ENCODE results near the gene SCN4B. TPM values are rescaled to one million over a fixed set of nuclear protein-coding genes. Genes with fewer than 3 reads are reported as not detected.
"Not testable (repeated sequence)": the region's sequence is repeated elsewhere in the genome, so short reads cannot be mapped to it uniquely, and the experiment has no call there.

SCN4B gene
- total RNA-seq, 1 experiment from 2014 or later, result 1.6 TPM

- WGBS (ENCODE audit: extremely low coverage, insufficient read length, low lambda C conversion rate), result no CpG with 5 or more reads among the region's 2 CpGs
- not testable (repeated sequence) for H2BK120ac ChIP-seq (ENCODE audit: low read depth, low read length, poor library complexity, severe bottlenecking); H2BK20ac ChIP-seq (ENCODE audit: low read depth, low read length, poor library complexity, severe bottlenecking); H3K4me2 ChIP-seq (ENCODE audit: insufficient read depth, insufficient read length, low read length); H2AK5ac ChIP-seq (ENCODE audit: insufficient read length, low read length); H2BK5ac ChIP-seq (ENCODE audit: insufficient read length, low read length); H3K23ac ChIP-seq (ENCODE audit: insufficient read length, low read depth, low read length); H2AFZ ChIP-seq (ENCODE audit: low read length); H3K4ac ChIP-seq (ENCODE audit: low read depth, low read length); H2BK15ac ChIP-seq (ENCODE audit: low read depth, low read length); H4K8ac ChIP-seq (replicated peaks; ENCODE audit: insufficient read length, low read depth, low read length); H3K9me3 ChIP-seq (ENCODE audit: control insufficient read depth, low read depth, low read length); H3K23me2 ChIP-seq (ENCODE audit: insufficient read length, low read depth, low read length, poor library complexity, severe bottlenecking); H3K27me3 ChIP-seq (ENCODE audit: insufficient read depth, low read length); H4K5ac ChIP-seq (ENCODE audit: insufficient read length, low read depth, low read length); H3K18ac ChIP-seq (ENCODE audit: insufficient read length, low read depth, low read length); H3K27ac Mint-ChIP-seq; H4K20me1 ChIP-seq (ENCODE audit: control insufficient read depth, insufficient read depth, insufficient read length); H3K27ac ChIP-seq (ENCODE audit: insufficient read length, low read depth, low read length); H3K4me1 ChIP-seq (ENCODE audit: insufficient read depth, low read length); H3T11ph ChIP-seq (ENCODE audit: low read length); DNase-seq; H3K79me1 ChIP-seq (ENCODE audit: insufficient read depth, low read depth, low read length, poor library complexity, severe bottlenecking); H3K9ac ChIP-seq (ENCODE audit: extremely low read depth, insufficient read length, low read length); H3K79me2 ChIP-seq (ENCODE audit: insufficient read depth, low read length); H2BK12ac ChIP-seq (ENCODE audit: insufficient read length, low read depth, low read length); H3K14ac ChIP-seq (ENCODE audit: insufficient read depth, low read length); H4K91ac ChIP-seq (ENCODE audit: insufficient read length, low read depth, low read length); H3K4me3 Mint-ChIP-seq; H3K56ac ChIP-seq (ENCODE audit: insufficient read length, low read depth, low read length)
- H3K9me3 Mint-ChIP-seq, result peaks cover 20 to 21% of the 10 kb centered on the region in 2 experiments
- peaks cover 29% of the 10 kb centered on the region for H3K27me3 Mint-ChIP-seq (ENCODE audit: low read depth)
- peaks cover 0 to 18% (median 4%) of the 10 kb centered on the region in 3 experiments; a peak in 4 of 7 replicates for H3K36me3 Mint-ChIP-seq (ENCODE audit: insufficient read depth in 1 of 3, low read depth in 3 of 3)
- peaks cover 18 to 19% of the 10 kb centered on the region in 2 experiments for H3K4me1 Mint-ChIP-seq
Measured at GRCh38 chr11:118190942-118191506, 38.4 kb upstream of the SCN4B start.
